HG02623 (cell line): ENCODE measurements around the gene PPP4C.
"Not testable (repeated sequence)": the region's sequence is repeated elsewhere in the genome, so short reads cannot be mapped to it uniquely, and the experiment has no call there.

Experiments used
- ATAC-seq: cut with Tn5 transposase; IDR thresholded peaks from one replicate; pipeline ENCODE4 v1.9.1; 2021; ENCODE audit warnings: moderate library complexity; ENCODE audit not compliant: unreplicated experiment

The PPP4C gene

DNA sequence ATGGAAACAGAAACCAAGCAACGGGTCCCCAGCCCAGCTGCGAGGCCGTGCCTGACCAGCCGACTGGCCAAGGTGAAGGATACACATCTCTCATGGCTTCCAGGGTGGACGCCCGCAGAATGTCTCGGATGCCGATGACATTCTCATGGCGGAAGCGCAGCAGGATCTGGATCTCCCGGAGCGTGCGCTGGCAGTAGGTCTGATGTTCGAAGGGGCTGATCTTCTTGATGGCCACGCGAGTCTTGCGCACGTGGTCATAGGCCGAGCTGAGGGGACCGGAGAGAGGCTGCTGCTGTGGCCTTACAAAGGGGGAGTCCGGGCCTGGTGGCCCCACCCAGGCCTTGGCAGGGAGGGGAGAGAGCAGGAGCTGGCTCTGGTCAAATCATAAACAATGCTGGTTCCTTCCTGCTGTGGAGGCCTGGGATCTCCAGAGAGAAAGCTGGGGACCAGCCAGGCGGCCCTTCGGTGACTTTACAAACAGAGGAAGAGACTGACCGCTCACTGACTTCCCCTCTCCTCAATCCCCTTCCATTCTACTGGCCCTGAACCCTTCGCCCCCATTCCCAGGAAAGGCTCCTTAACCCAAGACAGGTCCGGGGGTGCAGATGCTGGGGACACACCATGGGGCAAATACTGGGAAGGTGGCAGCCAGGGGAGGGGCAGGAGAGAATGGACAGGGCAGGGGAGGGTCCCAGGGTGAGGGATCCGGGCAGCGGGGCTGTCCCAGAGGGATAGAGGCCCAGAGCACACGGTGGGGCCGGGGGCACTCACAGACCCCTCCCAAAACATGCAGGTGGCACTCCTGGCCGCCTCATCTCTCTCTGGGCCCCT lies 46.2 kb downstream of the PPP4C start:
- no peak for ATAC-seq

DNA sequence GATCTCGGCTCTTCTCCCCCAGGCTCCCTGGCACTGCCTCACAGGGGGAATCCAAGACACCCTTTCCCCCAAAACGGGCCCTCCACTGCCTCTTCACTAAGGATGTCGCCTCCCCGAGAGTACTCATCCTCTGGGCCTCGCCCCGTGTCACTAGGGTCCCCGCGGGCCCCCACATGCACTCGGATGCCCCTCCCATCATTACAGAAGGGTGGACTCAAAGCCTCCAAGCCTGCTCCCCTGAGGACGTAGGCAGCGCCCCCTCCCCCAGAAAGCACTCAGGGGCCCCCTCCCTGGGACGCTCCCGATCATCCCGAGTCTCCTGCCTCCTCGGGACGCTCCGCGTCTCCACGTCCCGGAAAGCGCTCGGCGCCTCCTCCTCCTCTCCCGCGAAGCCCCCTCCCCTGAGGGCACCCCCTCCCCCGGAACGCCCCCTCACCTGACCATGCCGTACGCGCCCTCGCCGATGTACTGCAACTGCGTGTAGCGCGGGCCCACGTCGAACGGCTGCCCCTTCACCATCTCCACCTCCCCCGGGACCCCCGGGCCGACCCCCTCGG lies 46.9 kb downstream of the PPP4C start:
- no peak for ATAC-seq

DNA sequence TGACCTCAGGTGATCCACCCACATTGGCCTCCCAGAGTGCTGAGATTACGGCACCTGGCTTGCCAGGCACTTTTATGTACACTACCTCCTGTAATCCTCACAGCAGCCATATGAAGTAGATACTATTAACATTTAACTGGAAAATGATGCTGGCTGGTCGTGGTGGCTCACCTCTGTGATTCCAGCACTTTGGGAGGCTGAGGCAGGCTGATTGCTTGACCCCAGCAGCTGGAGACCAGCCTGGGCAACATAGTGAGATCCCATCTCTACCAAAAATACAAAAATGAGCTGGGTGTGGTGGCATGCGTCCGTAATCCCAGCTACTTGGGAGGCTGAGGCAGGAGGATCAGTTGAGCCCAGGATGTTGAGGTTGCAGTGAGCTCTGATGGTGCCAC lies 49.2 kb downstream of the PPP4C start:
- no peak for ATAC-seq

DNA sequence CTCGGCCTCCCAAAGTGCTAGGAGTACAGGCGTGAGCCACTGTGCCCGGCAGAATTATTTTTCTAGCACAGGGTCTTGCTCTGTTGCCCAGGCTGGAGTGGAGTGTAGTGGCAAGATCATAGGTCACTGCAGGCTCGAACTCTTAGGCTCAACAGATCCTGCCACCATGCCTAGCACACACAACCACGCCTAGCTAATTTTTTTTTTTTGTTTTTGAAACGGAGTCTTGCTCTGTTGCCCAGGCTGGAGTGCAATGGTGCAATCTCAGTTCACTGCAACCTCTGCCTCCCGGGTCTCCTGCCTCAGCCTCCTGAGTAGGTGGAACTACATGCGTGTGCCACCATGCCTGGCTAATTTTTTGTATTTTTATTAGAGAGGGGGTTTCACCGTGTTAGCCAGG lies 49.9 kb downstream of the PPP4C start:
- ATAC-seq: not testable (repeated sequence)

DNA sequence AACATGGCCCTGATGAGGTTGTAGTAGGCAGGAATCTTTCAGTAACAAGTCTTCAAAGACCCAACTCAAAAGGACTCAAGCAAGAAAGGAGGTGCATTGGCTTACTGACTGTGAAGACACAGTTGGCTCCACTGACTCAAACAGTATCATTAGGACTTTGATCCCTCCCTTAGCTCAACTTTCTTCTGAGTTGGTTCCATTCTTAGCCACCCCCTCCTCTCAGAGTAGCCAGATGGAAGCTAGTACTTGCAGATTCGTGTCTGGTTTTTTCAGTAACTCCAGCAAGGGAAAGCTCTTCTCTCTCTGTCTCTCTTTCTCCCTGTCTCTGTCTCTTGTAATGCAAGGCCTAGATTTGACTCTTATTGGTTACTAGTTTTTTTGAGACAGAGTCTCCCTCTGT lies 52.2 kb downstream of the PPP4C start:
- no peak for ATAC-seq

DNA sequence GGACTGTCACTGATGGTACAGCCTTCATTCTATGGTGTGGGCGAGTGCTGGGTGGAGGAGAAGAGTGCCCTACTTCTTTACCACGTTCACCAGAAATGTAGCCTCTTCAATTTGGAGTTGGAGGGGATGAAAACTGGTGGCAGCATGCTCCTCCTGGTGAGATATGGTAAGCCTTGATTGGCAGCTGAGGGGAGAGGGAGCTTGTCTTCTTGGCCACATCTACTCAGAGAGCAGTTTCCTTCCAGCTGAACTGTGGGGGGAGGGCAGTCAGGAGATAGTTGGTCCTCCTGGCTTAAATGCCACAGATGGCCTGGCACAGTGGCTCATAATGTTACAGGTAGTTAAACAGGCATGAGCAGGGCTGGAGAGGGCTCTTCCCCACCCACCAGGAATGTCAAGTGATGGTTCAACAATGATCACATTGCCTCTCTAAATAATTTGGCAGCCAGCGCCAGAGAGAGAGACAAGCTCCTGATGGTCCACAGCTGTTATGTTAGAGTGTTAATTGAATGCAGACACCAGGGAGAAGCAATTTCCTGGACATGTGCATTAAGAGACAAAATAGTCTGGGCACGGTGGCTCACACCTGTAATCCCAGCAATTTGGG lies 56.2 kb downstream of the PPP4C start:
- ATAC-seq: no peak

DNA sequence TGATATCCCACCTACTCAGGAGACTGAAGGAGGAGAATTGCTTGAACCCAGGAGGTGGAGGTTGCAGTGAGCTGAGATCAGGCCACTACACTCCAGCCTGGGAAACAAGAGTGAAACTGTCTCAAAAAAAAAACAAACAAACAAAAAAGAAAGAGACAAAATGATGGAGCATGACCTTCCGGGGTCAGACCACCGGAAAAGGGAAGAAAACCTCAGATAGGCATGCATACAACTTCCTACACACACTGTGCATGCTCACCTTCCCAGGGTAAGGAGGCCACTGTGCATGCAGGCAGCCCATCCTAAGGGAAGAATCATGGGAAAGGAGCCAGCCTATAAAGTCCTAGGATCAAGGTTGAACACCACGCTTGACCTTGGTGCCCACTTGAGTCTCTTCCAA lies 56.8 kb downstream of the PPP4C start:
- ATAC-seq: no peak
